GM18511 (cell line): Measurements from ENCODE around the gene KCNA1.
"Not testable (repeated sequence)": the region's sequence is repeated elsewhere in the genome, so short reads cannot be mapped to it uniquely, and the experiment has no call there.

ENCODE experiments used
- ATAC-seq: cut with Tn5 transposase; IDR thresholded peaks from one replicate; pipeline ENCODE4 v1.9.1; 2021; ENCODE audit warnings: mild to moderate bottlenecking, moderate library complexity; ENCODE audit not compliant: unreplicated experiment

KCNA1 gene

GRCh38 chr12:4909734-4910501 lies at the start of gene KCNA1:
Gene KCNA1 (plus strand): TSS chr12:4909905. CDS start chr12:4911379, 1,474 bp downstream.
- no peak for ATAC-seq

GRCh38 chr12:4860741-4861140 lies 49.0 kb upstream of the KCNA1 start:
- no peak for ATAC-seq

GRCh38 chr12:4862809-4863208 lies 46.9 kb upstream of the KCNA1 start:
- ATAC-seq = no peak

GRCh38 chr12:4864575-4864974 lies 45.1 kb upstream of the KCNA1 start:
- no peak for ATAC-seq

- no peak for ATAC-seq
These were observed 44.5 kb upstream of the KCNA1 start for GRCh38 chr12:4865246-4865645.

GRCh38 chr12:4866299-4866698 lies 43.4 kb upstream of the KCNA1 start:
- no peak for ATAC-seq

GRCh38 chr12:4867384-4867783 lies 42.3 kb upstream of the KCNA1 start:
- no peak for ATAC-seq

GRCh38 chr12:4870423-4870822 lies 39.3 kb upstream of the KCNA1 start:
- ATAC-seq = no peak

- ATAC-seq = no peak
These were observed 38.2 kb upstream of the KCNA1 start for GRCh38 chr12:4871514-4871913.

GRCh38 chr12:4873947-4874346 lies 35.8 kb upstream of the KCNA1 start:
- no peak for ATAC-seq

GRCh38 chr12:4874671-4875070 lies 35.0 kb upstream of the KCNA1 start:
- ATAC-seq = no peak

GRCh38 chr12:4879481-4879880 lies 30.2 kb upstream of the KCNA1 start:
- ATAC-seq = not testable (repeated sequence)

GRCh38 chr12:4881266-4882064 lies 28.2 kb upstream of the KCNA1 start:
- no peak for ATAC-seq

- ATAC-seq = no peak
These were observed 17.8 kb upstream of the KCNA1 start for GRCh38 chr12:4891866-4892265.

GRCh38 chr12:4892418-4892817 lies 17.3 kb upstream of the KCNA1 start:
- ATAC-seq = no peak

- ATAC-seq = no peak
These were observed 15.7 kb upstream of the KCNA1 start for GRCh38 chr12:4894019-4894418.

GRCh38 chr12:4899364-4899763 lies 10.3 kb upstream of the KCNA1 start:
- no peak for ATAC-seq

- ATAC-seq = no peak
These were observed 9.4 kb upstream of the KCNA1 start for GRCh38 chr12:4900327-4900726.

GRCh38 chr12:4905316-4905715 lies 4.4 kb upstream of the KCNA1 start:
- ATAC-seq = no peak

- ATAC-seq = no peak
These were observed 858 bp upstream of the KCNA1 start for GRCh38 chr12:4908684-4909409.

GRCh38 chr12:4909410-4909733 lies 333 bp upstream of the KCNA1 start:
- ATAC-seq = no peak
